ENCODE results near the gene BNC2. TPM values are rescaled to one million over a fixed set of nuclear protein-coding genes. Genes with fewer than 3 reads are reported as not detected.
A peak's percentile ranks its signal among the peaks of the same experiment; 100 is the strongest.

BNC2 gene
- total and polyA plus RNA-seq, 2 of the 4 experiments (the other 2 are of a cell fraction) = 15.5 to 45.2 TPM

DNA sequence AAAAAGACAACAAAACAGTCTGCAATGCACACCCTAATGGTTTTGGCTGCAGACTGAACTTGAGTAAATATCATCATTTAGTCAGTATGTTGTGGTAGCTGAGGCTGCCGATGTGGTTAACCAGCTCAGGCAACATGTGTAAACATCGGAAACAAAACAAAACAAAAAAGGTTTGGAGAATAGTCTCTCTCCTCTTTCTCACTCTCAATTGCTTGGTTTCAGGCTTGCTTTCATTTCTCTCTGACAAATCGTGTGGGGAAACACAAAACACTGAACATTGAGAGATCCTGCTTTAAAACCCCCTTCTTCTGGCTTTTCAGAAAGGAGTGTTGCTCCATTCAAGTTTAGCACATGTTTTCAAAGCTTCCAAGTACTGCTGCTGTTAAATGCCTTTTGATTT lies 453.3 kb downstream of the BNC2 start:
- BruUV-seq (replicated peaks) = TSS peak; percentile 20
- H3K27ac ChIP-seq (ENCODE audit: insufficient read depth, low read length) = peak overlapping the region; percentile 54; the same call in 1 of the 2 replicates
- intact Hi-C loops (cut with micrococcal nuclease) = loop anchor here (1.0 to 10.0 kb wide), 7 partner anchors 42 to 542 kb away; no protein-coding TSS in a partner anchor
- ATAC-seq (ENCODE audit: low read depth) (peak; percentile 70), DNase-seq (peak; percentile 96)
- dilution Hi-C loops (cut with HindIII; ENCODE audit: low sequenced_read_pairs, unreplicated experiment) = no loop called here
- H3K4me3 ChIP-seq (ENCODE audit: insufficient read depth, low read depth, low read length) = peak overlapping the region; percentile 20; the same call in 1 of the 2 replicates
- peaks cover 8% of the 10 kb centered on the region for H3K36me3 ChIP-seq (ENCODE audit: control insufficient read depth, insufficient read depth, low read length)
- H3K4me1 ChIP-seq (ENCODE audit: control insufficient read depth, insufficient read depth, low read length) = peaks cover 14% of the 10 kb centered on the region
- H3K27me3 ChIP-seq (ENCODE audit: control insufficient read depth, insufficient read depth, low read length) = no peaks in the 10 kb centered on the region; the same call in 1 of the 2 replicates
- no peak overlapping the region for H3K23ac ChIP-seq (ENCODE audit: low read depth, low read length)
- H2BK120ac ChIP-seq (ENCODE audit: low read depth, low read length) = peak overlapping the region; percentile 53; the same call in 1 of the 2 replicates
- H3K9ac ChIP-seq (ENCODE audit: low read depth, low read length) = peak overlapping the region; percentile 37; the same call in 1 of the 2 replicates
- H2AK5ac ChIP-seq (ENCODE audit: low read depth, low read length) = no peak overlapping the region
- H2AK9ac ChIP-seq (replicated peaks; ENCODE audit: low read depth, low read length, poor library complexity) = no peak overlapping the region
- peak overlapping the region; percentile 91 for H2BK5ac ChIP-seq (ENCODE audit: low read depth, low read length, poor library complexity, severe bottlenecking)
- no peak overlapping the region for H2BK20ac ChIP-seq (ENCODE audit: low read depth, low read length)
- H3K9me1 ChIP-seq (ENCODE audit: insufficient read depth, low read length) = peaks cover 5% of the 10 kb centered on the region; the same call in 1 of the 2 replicates
- CTCF ChIA-PET = interaction anchor here (0.9 kb wide), 1 partner anchor 307 kb away, joined by 7 read pairs; no protein-coding TSS in a partner anchor
- TF ChIP-seq MXI1 (IDR thresholded peaks at IDR 0.05; ENCODE audit: borderline replicate concordance, low read depth, low read length) = 0 out of 2 replicates have a peak, but pooled peaks have one; percentile 14
- TF ChIP-seq CEBPB (IDR thresholded peaks at IDR 0.05; ENCODE audit: low read depth, low read length) = peak; percentile 22; the same call in 1 of the 2 replicates
- no peak for TF ChIP-seq NFE2L2 (IDR thresholded peaks at IDR 0.05; ENCODE audit: low read depth, low read length)
- TF ChIP-seq MAFK (IDR thresholded peaks at IDR 0.05; ENCODE audit: low read depth, low read length) = peak; percentile 29
- TF ChIP-seq RAD21 (IDR thresholded peaks at IDR 0.05; ENCODE audit: low read length) = peak; percentile 30
- peak; percentile 83 for TF ChIP-seq BHLHE40 (IDR thresholded peaks at IDR 0.05; ENCODE audit: low read depth, low read length)
- no peak for TF ChIP-seq MAZ (IDR thresholded peaks at IDR 0.05; ENCODE audit: borderline replicate concordance, low read depth, low read length)
- TF ChIP-seq RCOR1 (IDR thresholded peaks at IDR 0.05; ENCODE audit: insufficient replicate concordance, low read length) = peak; percentile 87
- TF ChIP-seq FOS (IDR thresholded peaks at IDR 0.05; ENCODE audit: low read depth, low read length) = peak; percentile 64; the same call in 1 of the 2 replicates
- TF ChIP-seq SMC3 (IDR thresholded peaks at IDR 0.05; ENCODE audit: low read depth, low read length) = no peak
- WGBS, 2 experiments (ENCODE audit: extremely low coverage in 2 of 2, insufficient read length in 1 of 2) = no CpG with 5 or more reads among the region's 3 CpGs
- H3K4ac ChIP-seq (ENCODE audit: low read depth, low read length) = no peak overlapping the region
- H2AFZ ChIP-seq (replicated peaks; ENCODE audit: low read length, poor library complexity) = no peak overlapping the region
- no peaks in the 10 kb centered on the region for H3K9me3 ChIP-seq (ENCODE audit: control insufficient read depth, insufficient read depth, low read length)
- peaks cover 6% of the 10 kb centered on the region; the same call in 1 of the 2 replicates for H4K20me1 ChIP-seq (ENCODE audit: insufficient read depth, low read length)
- no peak overlapping the region; the same call in 1 of the 2 replicates for H3K14ac ChIP-seq (replicated peaks; ENCODE audit: low read depth, low read length)
- in situ Hi-C loops (cut with MboI; ENCODE audit: low sequenced_read_pairs) = no loop called here
- peak overlapping the region; percentile 74; the same call in 1 of the 2 replicates for H3K4me2 ChIP-seq (ENCODE audit: low read depth, low read length)
- no peak overlapping the region for H4K5ac ChIP-seq (ENCODE audit: low read depth, low read length)
- peaks cover 3 to 9% of the 10 kb centered on the region in 2 experiments; a peak in 2 of 4 replicates for H3K79me1 ChIP-seq (ENCODE audit: low read depth in 1 of 2, low read length in 2 of 2)
- POLR2A ChIA-PET (ENCODE audit: unreplicated experiment) = no interaction called here
- 0 out of 2 replicates have a peak overlapping the region, but pooled peaks have one; percentile 2 for H4K91ac ChIP-seq (ENCODE audit: insufficient read depth, low read depth, low read length)
- no peak overlapping the region for H2BK15ac ChIP-seq (ENCODE audit: low read depth, low read length)
- peak overlapping the region in 1 of 2 experiments; percentile 22; a peak in 1 of 4 replicates for H4K8ac ChIP-seq (ENCODE audit: low read depth in 2 of 2, low read length in 2 of 2)
- peak overlapping the region; percentile 58 for H3K18ac ChIP-seq (ENCODE audit: low read depth, low read length)
- peak overlapping the region; percentile 20; the same call in 1 of the 2 replicates for H3K56ac ChIP-seq (ENCODE audit: extremely low read depth, insufficient read depth, low read length)
